Vagina (tissue), 2 donors: ENCODE results near the gene AGPAT1.

ENCODE experiments used
- POLR2A ChIP-seq, 2 donors: fragments of 450-650 bp; IDR thresholded peaks; one replicate each; pipeline ENCODE4 v1.6.1; 2017; ENCODE audit warnings: antibody characterized with exemption in 2 of 2, mild to moderate bottlenecking in 2 of 2, moderate library complexity in 2 of 2
- POLR2AphosphoS5 ChIP-seq, 2 donors: sonication (generic); formaldehyde crosslinking; IDR thresholded peaks; one replicate each; pipeline ENCODE4 v1.9.0; 2017; ENCODE audit warnings: antibody characterized with exemption in 2 of 2, mild to moderate bottlenecking in 2 of 2, low read depth in 1 of 2; ENCODE audit not compliant: insufficient read depth in 1 of 2
- TF ChIP-seq, protein P1 (sequence below), 3 experiments: fragments of 450-650 bp in 2 of 3; fragments of 200-600 bp in 1 of 3; sonication (generic) in 1 of 3; IDR thresholded peaks; one replicate each; pipeline ENCODE4 v1.5.1; 2017 to 2019; ENCODE audit warnings: antibody characterized with exemption in 3 of 3, mild to moderate bottlenecking in 2 of 3, moderate library complexity in 2 of 3

DNA sequence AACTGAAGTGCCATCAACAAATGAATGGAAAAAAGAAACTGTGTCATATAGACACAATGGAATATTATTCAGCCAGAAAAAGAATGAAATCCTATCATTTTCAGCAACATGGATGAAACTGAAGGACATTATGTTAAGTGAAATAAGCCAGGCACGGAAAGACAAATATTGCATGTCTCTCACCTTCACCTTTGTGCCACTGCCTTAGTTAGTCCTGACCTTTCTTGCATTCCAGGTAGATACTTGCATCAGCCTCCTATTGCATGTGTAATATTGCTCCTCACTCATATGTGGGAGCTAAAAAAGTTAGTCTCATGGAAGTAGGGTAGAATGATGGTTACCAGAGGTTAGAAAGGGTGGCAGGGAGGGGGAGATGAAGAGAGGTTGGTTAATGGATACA, 33.1 kb upstream of the AGPAT1 start:
- TF ChIP-seq, protein P1, sequence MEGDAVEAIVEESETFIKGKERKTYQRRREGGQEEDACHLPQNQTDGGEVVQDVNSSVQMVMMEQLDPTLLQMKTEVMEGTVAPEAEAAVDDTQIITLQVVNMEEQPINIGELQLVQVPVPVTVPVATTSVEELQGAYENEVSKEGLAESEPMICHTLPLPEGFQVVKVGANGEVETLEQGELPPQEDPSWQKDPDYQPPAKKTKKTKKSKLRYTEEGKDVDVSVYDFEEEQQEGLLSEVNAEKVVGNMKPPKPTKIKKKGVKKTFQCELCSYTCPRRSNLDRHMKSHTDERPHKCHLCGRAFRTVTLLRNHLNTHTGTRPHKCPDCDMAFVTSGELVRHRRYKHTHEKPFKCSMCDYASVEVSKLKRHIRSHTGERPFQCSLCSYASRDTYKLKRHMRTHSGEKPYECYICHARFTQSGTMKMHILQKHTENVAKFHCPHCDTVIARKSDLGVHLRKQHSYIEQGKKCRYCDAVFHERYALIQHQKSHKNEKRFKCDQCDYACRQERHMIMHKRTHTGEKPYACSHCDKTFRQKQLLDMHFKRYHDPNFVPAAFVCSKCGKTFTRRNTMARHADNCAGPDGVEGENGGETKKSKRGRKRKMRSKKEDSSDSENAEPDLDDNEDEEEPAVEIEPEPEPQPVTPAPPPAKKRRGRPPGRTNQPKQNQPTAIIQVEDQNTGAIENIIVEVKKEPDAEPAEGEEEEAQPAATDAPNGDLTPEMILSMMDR (IDR thresholded peaks at IDR 0.05): no peak
- no peak for TF ChIP-seq POLR2A (IDR thresholded peaks at IDR 0.05)
- TF ChIP-seq POLR2AphosphoS5 (IDR thresholded peaks at IDR 0.05; ENCODE audit: insufficient read depth in 1 of 2, low read depth in 1 of 2): no peak
